Measurements from ENCODE around the gene RASSF9. TPM values are rescaled to one million over a fixed set of nuclear protein-coding genes. Genes with fewer than 3 reads are reported as not detected.

Gene RASSF9
- total RNA-seq, 1 experiment from 2014 or later, result not detected

DNA sequence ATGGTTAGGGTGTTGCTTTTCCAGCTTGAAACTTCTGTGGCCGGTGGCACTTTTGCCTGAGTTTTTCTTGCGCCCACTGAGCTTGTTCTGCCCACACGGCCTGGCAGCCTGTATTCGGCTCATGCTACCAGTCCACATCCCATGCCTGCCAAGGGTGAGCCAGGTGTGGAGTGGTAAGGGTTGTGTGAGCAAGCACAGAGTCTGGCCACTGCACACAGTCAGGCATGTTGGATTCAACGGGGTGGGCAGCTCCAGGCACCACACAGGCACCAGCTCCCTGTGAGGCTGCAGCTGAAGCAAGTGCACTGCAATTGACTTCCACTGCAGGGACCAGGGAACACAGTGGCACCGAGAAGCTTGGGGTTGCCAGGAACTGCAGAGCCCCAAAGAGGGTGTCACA lies 19.1 kb upstream of the RASSF9 start:
- no peak overlapping the region for H3K4me2 ChIP-seq (ENCODE audit: low read length)
- H3K27ac ChIP-seq (ENCODE audit: low read length), result no peak overlapping the region
- ATAC-seq (no peak), DNase-seq (no peak)
- no peaks in the 10 kb centered on the region for H3F3A ChIP-seq (ENCODE audit: low read length, unreplicated experiment)
- no peaks in the 10 kb centered on the region for H3K79me2 ChIP-seq (ENCODE audit: low read length)
- H3K27me3 ChIP-seq (ENCODE audit: low read length), result no peaks in the 10 kb centered on the region
- H4K20me1 ChIP-seq (ENCODE audit: low read length), result no peaks in the 10 kb centered on the region
- no peaks in the 10 kb centered on the region for H3K9me2 ChIP-seq (replicated peaks; ENCODE audit: low read length)
- no peaks in the 10 kb centered on the region for H3K4me1 ChIP-seq (ENCODE audit: insufficient read depth, low read length)
- intact Hi-C loops (cut with micrococcal nuclease), result no loop called here
- ChIA-PET POLR2A (ENCODE audit: unreplicated experiment) (no interaction called here), CTCF (no interaction called here)
- H3K9ac ChIP-seq (ENCODE audit: low read length), result no peak overlapping the region
- no peaks in the 10 kb centered on the region for H3K36me3 ChIP-seq (ENCODE audit: low read depth, low read length)
- H2AFZ ChIP-seq (ENCODE audit: low read length), result no peak overlapping the region
- H3K9me3 ChIP-seq (ENCODE audit: low read length), result no peaks in the 10 kb centered on the region
- no peak overlapping the region for H3K4me3 ChIP-seq (ENCODE audit: low read length)
- TF ChIP-seq, protein P1, sequence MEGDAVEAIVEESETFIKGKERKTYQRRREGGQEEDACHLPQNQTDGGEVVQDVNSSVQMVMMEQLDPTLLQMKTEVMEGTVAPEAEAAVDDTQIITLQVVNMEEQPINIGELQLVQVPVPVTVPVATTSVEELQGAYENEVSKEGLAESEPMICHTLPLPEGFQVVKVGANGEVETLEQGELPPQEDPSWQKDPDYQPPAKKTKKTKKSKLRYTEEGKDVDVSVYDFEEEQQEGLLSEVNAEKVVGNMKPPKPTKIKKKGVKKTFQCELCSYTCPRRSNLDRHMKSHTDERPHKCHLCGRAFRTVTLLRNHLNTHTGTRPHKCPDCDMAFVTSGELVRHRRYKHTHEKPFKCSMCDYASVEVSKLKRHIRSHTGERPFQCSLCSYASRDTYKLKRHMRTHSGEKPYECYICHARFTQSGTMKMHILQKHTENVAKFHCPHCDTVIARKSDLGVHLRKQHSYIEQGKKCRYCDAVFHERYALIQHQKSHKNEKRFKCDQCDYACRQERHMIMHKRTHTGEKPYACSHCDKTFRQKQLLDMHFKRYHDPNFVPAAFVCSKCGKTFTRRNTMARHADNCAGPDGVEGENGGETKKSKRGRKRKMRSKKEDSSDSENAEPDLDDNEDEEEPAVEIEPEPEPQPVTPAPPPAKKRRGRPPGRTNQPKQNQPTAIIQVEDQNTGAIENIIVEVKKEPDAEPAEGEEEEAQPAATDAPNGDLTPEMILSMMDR (conservative IDR thresholded peaks at IDR 0.05; ENCODE audit: low read depth, low read length), result no peak
- TF ChIP-seq EZH2phosphoT487 (IDR thresholded peaks at IDR 0.05; ENCODE audit: borderline replicate concordance, low read length) (no peak), EZH2 (IDR thresholded peaks at IDR 0.05; ENCODE audit: low read length, unreplicated experiment) (no peak)
- no TSS peak for BruUV-seq (replicated peaks)

- Histone ChIP-seq H4K20me1 (ENCODE audit: low read length) (no peaks in the 10 kb centered on the region), H3K4me2 (ENCODE audit: low read length) (no peak overlapping the region), H3K27ac (ENCODE audit: low read length) (no peak overlapping the region), H3K36me3 (ENCODE audit: low read depth, low read length) (no peaks in the 10 kb centered on the region), H3K79me2 (ENCODE audit: low read length) (no peaks in the 10 kb centered on the region), H3K9me2 (replicated peaks; ENCODE audit: low read length) (no peaks in the 10 kb centered on the region), H3K27me3 (ENCODE audit: low read length) (no peaks in the 10 kb centered on the region), H3K9me3 (ENCODE audit: low read length) (no peaks in the 10 kb centered on the region), H2AFZ (ENCODE audit: low read length) (no peak overlapping the region), H3K4me1 (ENCODE audit: insufficient read depth, low read length) (no peaks in the 10 kb centered on the region), H3K9ac (ENCODE audit: low read length) (no peak overlapping the region), H3K4me3 (ENCODE audit: low read length) (no peak overlapping the region), H3F3A (ENCODE audit: low read length, unreplicated experiment) (no peaks in the 10 kb centered on the region)
- TF ChIP-seq EZH2 (IDR thresholded peaks at IDR 0.05; ENCODE audit: low read length, unreplicated experiment), result no peak
- TF ChIP-seq, protein P1 (conservative IDR thresholded peaks at IDR 0.05; ENCODE audit: low read depth, low read length), result no peak
- no peak for DNase-seq
- no TSS peak for BruUV-seq (replicated peaks)
- ChIA-PET CTCF (no interaction called here), POLR2A (ENCODE audit: unreplicated experiment) (no interaction called here)
- no peak for ATAC-seq
- intact Hi-C loops (cut with micrococcal nuclease), result no loop called here
Measured at GRCh38 chr12:85849344-85849743, 13.1 kb upstream of the RASSF9 start.

- Histone ChIP-seq H2AFZ (ENCODE audit: low read length) (no peak overlapping the region), H3K4me1 (ENCODE audit: insufficient read depth, low read length) (no peaks in the 10 kb centered on the region), H3K9ac (ENCODE audit: low read length) (no peak overlapping the region), H3K4me3 (ENCODE audit: low read length) (no peak overlapping the region), H4K20me1 (ENCODE audit: low read length) (no peaks in the 10 kb centered on the region), H3K27me3 (ENCODE audit: low read length) (no peaks in the 10 kb centered on the region), H3K36me3 (ENCODE audit: low read depth, low read length) (no peaks in the 10 kb centered on the region), H3K9me2 (replicated peaks; ENCODE audit: low read length) (no peaks in the 10 kb centered on the region), H3F3A (ENCODE audit: low read length, unreplicated experiment) (no peaks in the 10 kb centered on the region), H3K9me3 (ENCODE audit: low read length) (no peaks in the 10 kb centered on the region), H3K4me2 (ENCODE audit: low read length) (no peak overlapping the region), H3K27ac (ENCODE audit: low read length) (no peak overlapping the region), H3K79me2 (ENCODE audit: low read length) (no peaks in the 10 kb centered on the region)
- ATAC-seq (no peak), DNase-seq (no peak)
- BruUV-seq (replicated peaks), result no TSS peak
- ChIA-PET POLR2A (ENCODE audit: unreplicated experiment) (no interaction called here), CTCF (no interaction called here)
- TF ChIP-seq, protein P1 (conservative IDR thresholded peaks at IDR 0.05; ENCODE audit: low read depth, low read length), result no peak
- TF ChIP-seq EZH2 (IDR thresholded peaks at IDR 0.05; ENCODE audit: low read length, unreplicated experiment) (no peak), EZH2phosphoT487 (IDR thresholded peaks at IDR 0.05; ENCODE audit: borderline replicate concordance, low read length) (no peak)
- intact Hi-C loops (cut with micrococcal nuclease), result no loop called here
Measured at GRCh38 chr12:85843606-85844310, 7.5 kb upstream of the RASSF9 start.
